Uterus (tissue), 4 donors: ENCODE measurements around the gene FRRS1. TPM values are rescaled to one million over a fixed set of nuclear protein-coding genes. Genes with fewer than 3 reads are reported as not detected.

Experiments used
- DNase-seq, 2 donors: peaks; one replicate each; pipeline ENCODE4 v3.0.0-alpha.2; 2019 to 2020
- H3K27ac ChIP-seq, 2 donors: fragments of 200-600 bp; sonication (generic); 1 replicate in 1 of 2; 2 replicates in 1 of 2; pipeline ENCODE4 v1.5.1; 2016 to 2018
- H3K27me3 ChIP-seq, 2 donors: fragments of 200-600 bp; sonication (generic); one replicate each; pipeline ENCODE4 v1.5.1; 2018 to 2019; ENCODE audit warnings: control low read depth in 1 of 2
- H3K36me3 ChIP-seq, 2 donors: fragments of 200-600 bp; sonication (generic); one replicate each; pipeline ENCODE4 v1.5.1; 2019; ENCODE audit warnings: control low read depth in 1 of 2
- H3K4me1 ChIP-seq, 2 donors: fragments of 200-600 bp; sonication (generic); one replicate each; pipeline ENCODE4 v1.5.1; 2018 to 2019; ENCODE audit warnings: control low read depth in 1 of 2
- H3K4me3 ChIP-seq, 2 donors: fragments of 200-600 bp; sonication (generic); 1 replicate in 1 of 2; 2 replicates in 1 of 2; pipeline ENCODE4 v1.5.1; 2018 to 2019; ENCODE audit warnings: mild to moderate bottlenecking in 1 of 2
- H3K9me3 ChIP-seq, 2 donors: fragments of 200-600 bp; sonication (generic); one replicate each; pipeline ENCODE4 v1.5.1; 2019; ENCODE audit warnings: control low read depth in 1 of 2
- CTCF ChIP-seq, 4 experiments: fragments of 200-600 bp in 2 of 4; fragments of 450-650 bp in 2 of 4; sonication (generic) in 2 of 4; IDR thresholded peaks; one replicate each; pipeline ENCODE4 v1.5.1; 2016 to 2019; ENCODE audit warnings: antibody characterized with exemption in 4 of 4, mild to moderate bottlenecking in 2 of 4, moderate library complexity in 1 of 4
- POLR2A ChIP-seq, 2 donors: fragments of 450-650 bp; IDR thresholded peaks; one replicate each; pipeline ENCODE4 v1.6.1; 2016; ENCODE audit warnings: antibody characterized with exemption in 2 of 2, mild to moderate bottlenecking in 1 of 2, moderate library complexity in 1 of 2
- intact Hi-C: fragments of 100-400 bp; cut with DNase I; formaldehyde crosslinking; loops from one replicate; pipeline ENCODE4 v1.15.1; 2023; ENCODE audit warnings: low total_unique reads
- total RNA-seq, 4 donors: library from RNA; depleted of rRNA in 3 of 4; stranded (reverse); fragments of >200 nt in 3 of 4; gene quantifications; one replicate each; pipeline versions ENCODE4 v1.1.0 to v1.2.4, GENCODE V29; 2014 to 2023
- donor health status: DM: yes; HTN: yes; CAD: no.

The FRRS1 gene
- total RNA-seq, 4 donors from 2014 or later, result 0.51 to 28.6 (median 14.5) TPM

GRCh38 chr1:99702221-99702620 is 64.2 kb downstream of the FRRS1 start:
- Histone ChIP-seq H3K4me1 (no peaks in the 10 kb centered on the region), H3K36me3 (no peaks in the 10 kb centered on the region), H3K27ac (no peak overlapping the region), H3K9me3 (no peaks in the 10 kb centered on the region), H3K4me3 (no peak overlapping the region), H3K27me3 (no peaks in the 10 kb centered on the region)
- no peak for DNase-seq
- TF ChIP-seq CTCF (IDR thresholded peaks at IDR 0.05) (no peak), POLR2A (IDR thresholded peaks at IDR 0.05) (no peak)
- intact Hi-C loops, result no loop called here

- no peaks in the 10 kb centered on the region for H3K9me3 ChIP-seq
- H3K4me1 ChIP-seq, result no peaks in the 10 kb centered on the region
- intact Hi-C loops, result no loop called here
- TF ChIP-seq POLR2A (IDR thresholded peaks at IDR 0.05) (no peak), CTCF (IDR thresholded peaks at IDR 0.05) (no peak)
- DNase-seq, result no peak
- H3K4me3 ChIP-seq, result no peak overlapping the region
- no peak overlapping the region for H3K27ac ChIP-seq
- no peaks in the 10 kb centered on the region for H3K36me3 ChIP-seq
- H3K27me3 ChIP-seq, result no peaks in the 10 kb centered on the region
Observed at GRCh38 chr1:99700020-99700419, 66.4 kb downstream of the FRRS1 start.

GRCh38 chr1:99697580-99697979 is 68.9 kb downstream of the FRRS1 start:
- TF ChIP-seq POLR2A (IDR thresholded peaks at IDR 0.05) (no peak), CTCF (IDR thresholded peaks at IDR 0.05) (no peak)
- Histone ChIP-seq H3K27me3 (no peaks in the 10 kb centered on the region), H3K9me3 (no peaks in the 10 kb centered on the region), H3K4me3 (no peak overlapping the region), H3K27ac (no peak overlapping the region), H3K4me1 (no peaks in the 10 kb centered on the region), H3K36me3 (no peaks in the 10 kb centered on the region)
- intact Hi-C loops, result no loop called here
- no peak for DNase-seq

- no peak overlapping the region for H3K27ac ChIP-seq
- intact Hi-C loops, result no loop called here
- H3K4me1 ChIP-seq, result no peaks in the 10 kb centered on the region
- no peak for DNase-seq
- no peak for TF ChIP-seq POLR2A (IDR thresholded peaks at IDR 0.05)
- TF ChIP-seq CTCF (IDR thresholded peaks at IDR 0.05), result no peak
- H3K27me3 ChIP-seq, result no peaks in the 10 kb centered on the region
- no peaks in the 10 kb centered on the region for H3K36me3 ChIP-seq
- no peaks in the 10 kb centered on the region for H3K9me3 ChIP-seq
- no peak overlapping the region for H3K4me3 ChIP-seq
Observed at GRCh38 chr1:99696616-99697015, 69.8 kb downstream of the FRRS1 start.

- TF ChIP-seq CTCF (IDR thresholded peaks at IDR 0.05) (no peak), POLR2A (IDR thresholded peaks at IDR 0.05) (no peak)
- no peaks in the 10 kb centered on the region for H3K36me3 ChIP-seq
- peak overlapping the region in 1 of 2 donors; percentile 44 for H3K27ac ChIP-seq
- no peaks in the 10 kb centered on the region for H3K9me3 ChIP-seq
- intact Hi-C loops, result no loop called here
- H3K27me3 ChIP-seq, result no peaks in the 10 kb centered on the region
- H3K4me3 ChIP-seq, result no peak overlapping the region
- DNase-seq, result no peak
- no peaks in the 10 kb centered on the region for H3K4me1 ChIP-seq
Observed at GRCh38 chr1:99691175-99691574, 75.3 kb downstream of the FRRS1 start.
